Choroid plexus epithelial cell (primary cell): ENCODE data around the gene KDM4D.

Experiments used
- DNase-seq: peaks from one replicate; pipeline ENCODE4 v3.0.0-alpha.2; 2010; ENCODE audit warnings: low read depth
- H3K4me3 ChIP-seq: 2 replicates; pipeline ENCODE4 v1.5.1; 2011; ENCODE audit warnings: low read depth, mild to moderate bottlenecking, control low read depth, low read length, moderate library complexity
- TF ChIP-seq, protein P1 (sequence below): conservative IDR thresholded peaks from 2 replicates; pipeline ENCODE4 v1.5.1; 2011; ENCODE audit warnings: low read depth, mild to moderate bottlenecking, control low read depth, inconsistent platforms, low read length, moderate library complexity

The KDM4D gene

DNA sequence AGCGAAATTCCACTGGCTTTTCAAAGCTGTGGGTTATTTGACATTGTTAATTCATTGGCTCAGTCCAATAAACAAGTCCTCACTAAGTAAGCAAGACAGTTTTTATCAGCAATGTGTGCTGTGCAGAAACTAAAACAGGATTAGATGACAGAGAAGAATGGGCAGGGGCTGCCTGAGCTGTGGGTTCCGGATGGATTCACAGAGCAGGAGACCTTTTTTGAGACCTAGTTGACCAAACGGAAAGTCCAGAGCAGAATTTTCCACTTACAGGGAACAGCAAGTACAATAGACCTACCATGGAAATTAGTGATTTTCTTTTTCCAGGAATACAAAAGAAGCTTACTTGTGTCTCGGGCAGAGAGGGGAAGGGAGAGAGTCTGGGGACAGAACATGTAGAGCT lies 70.5 kb downstream of the KDM4D start:
- DNase-seq = no peak
- TF ChIP-seq, protein P1, sequence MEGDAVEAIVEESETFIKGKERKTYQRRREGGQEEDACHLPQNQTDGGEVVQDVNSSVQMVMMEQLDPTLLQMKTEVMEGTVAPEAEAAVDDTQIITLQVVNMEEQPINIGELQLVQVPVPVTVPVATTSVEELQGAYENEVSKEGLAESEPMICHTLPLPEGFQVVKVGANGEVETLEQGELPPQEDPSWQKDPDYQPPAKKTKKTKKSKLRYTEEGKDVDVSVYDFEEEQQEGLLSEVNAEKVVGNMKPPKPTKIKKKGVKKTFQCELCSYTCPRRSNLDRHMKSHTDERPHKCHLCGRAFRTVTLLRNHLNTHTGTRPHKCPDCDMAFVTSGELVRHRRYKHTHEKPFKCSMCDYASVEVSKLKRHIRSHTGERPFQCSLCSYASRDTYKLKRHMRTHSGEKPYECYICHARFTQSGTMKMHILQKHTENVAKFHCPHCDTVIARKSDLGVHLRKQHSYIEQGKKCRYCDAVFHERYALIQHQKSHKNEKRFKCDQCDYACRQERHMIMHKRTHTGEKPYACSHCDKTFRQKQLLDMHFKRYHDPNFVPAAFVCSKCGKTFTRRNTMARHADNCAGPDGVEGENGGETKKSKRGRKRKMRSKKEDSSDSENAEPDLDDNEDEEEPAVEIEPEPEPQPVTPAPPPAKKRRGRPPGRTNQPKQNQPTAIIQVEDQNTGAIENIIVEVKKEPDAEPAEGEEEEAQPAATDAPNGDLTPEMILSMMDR = no peak
- no peak overlapping the region for H3K4me3 ChIP-seq

GRCh38 chr11:95045812-95046211 lies 72.3 kb downstream of the KDM4D start:
- no peak overlapping the region for H3K4me3 ChIP-seq
- no peak for DNase-seq
- TF ChIP-seq, protein P1 = no peak
